Panc1 (cell line): ENCODE measurements around the gene EAPP. TPM values are rescaled to one million over a fixed set of nuclear protein-coding genes. Genes with fewer than 3 reads are reported as not detected.

Experiments used
- ATAC-seq: fragments of 200-7000 bp; cut with Tn5 transposase; 2 replicates; pipeline ENCODE4 v1.9.1; 2020; ENCODE audit warnings: mild to moderate bottlenecking, moderate library complexity
- BruUV-seq: library from RNA; stranded (reverse); fragments of 400-500 nt; replicated peaks from 2 replicates; lab custom pipeline; 2021; lab: Mats Ljungman, UMichigan
- CTCF ChIA-PET: fragments of 300-600 bp; sonication (Branson Sonifier 250); formaldehyde crosslinking; loops from one replicate; lab custom pipeline; 2022; ENCODE audit warnings: antibody characterized with exemption; lab: Charles Lee
- POLR2A ChIA-PET: fragments of 300-600 bp; sonication (Branson Sonifier 250); formaldehyde crosslinking; loops from one replicate; lab custom pipeline; 2022; ENCODE audit warnings: antibody characterized with exemption; lab: Charles Lee
- DNase-seq: peaks from one replicate; pipeline ENCODE4 v3.0.0-alpha.2; 2010; ENCODE audit warnings: low read depth, low spot score
- H3K27ac ChIP-seq: 2 replicates; pipeline ENCODE4 v1.5.1; 2011; ENCODE audit warnings: mild to moderate bottlenecking, low read length, inconsistent platforms
- H3K27me3 ChIP-seq: fragments of 200-500 bp; sonication (Bioruptor generic); 2 replicates; pipeline ENCODE4 v1.6.0; 2014; ENCODE audit warnings: low read length, inconsistent platforms; ENCODE audit not compliant: control insufficient read depth, insufficient read depth
- H3K36me3 ChIP-seq: fragments of 200-500 bp; sonication (Bioruptor generic); 2 replicates; pipeline ENCODE4 v1.5.1; 2014; ENCODE audit warnings: inconsistent platforms, mild to moderate bottlenecking, low read length, moderate library complexity; ENCODE audit not compliant: control insufficient read depth, insufficient read depth
- H3K4me1 ChIP-seq: 2 replicates; pipeline ENCODE4 v1.5.1; 2011; ENCODE audit warnings: inconsistent platforms, mild to moderate bottlenecking, low read length, moderate library complexity; ENCODE audit not compliant: control insufficient read depth, insufficient read depth
- H3K4me3 ChIP-seq, 2 experiments: 2 replicates each; pipeline ENCODE4 v1.5.1; 2011 to 2012; ENCODE audit warnings: low read depth in 2 of 2, low read length in 2 of 2, mild to moderate bottlenecking in 2 of 2, inconsistent platforms in 1 of 2, moderate library complexity in 1 of 2
- H3K9me3 ChIP-seq: fragments of 200-500 bp; sonication (Bioruptor generic); 2 replicates; pipeline ENCODE4 v1.5.1; 2014; ENCODE audit warnings: low read depth, mild to moderate bottlenecking, inconsistent platforms, low read length, moderate library complexity; ENCODE audit not compliant: control insufficient read depth, insufficient read depth
- POLR2AphosphoS5 ChIP-seq: IDR thresholded peaks from 2 replicates; pipeline ENCODE4 v1.6.1; 2012; ENCODE audit warnings: mild to moderate bottlenecking, low read depth, low read length, moderate library complexity
- SIN3A ChIP-seq: IDR thresholded peaks from 2 replicates; pipeline ENCODE4 v1.6.1; 2012; ENCODE audit warnings: low read depth, mild to moderate bottlenecking, low read length, moderate library complexity, borderline replicate concordance; ENCODE audit not compliant: insufficient read depth
- TCF7L2 ChIP-seq: IDR thresholded peaks from 2 replicates; pipeline ENCODE4 v1.6.1; 2011; ENCODE audit warnings: mild to moderate bottlenecking, low read depth, low read length, inconsistent platforms
- in situ Hi-C: cut with HindIII; loops from 2 replicates; pipeline ENCODE4 v1.10.0; 2016; ENCODE audit warnings: low sequenced_read_pairs, low pct_unique_long_range_greater_than_20kb
- intact Hi-C: fragments of 100-400 bp; cut with micrococcal nuclease; formaldehyde crosslinking; loops from one replicate; pipeline ENCODE4 v1.10.0; 2022; ENCODE audit not compliant: unreplicated experiment
- total RNA-seq: library from RNA; stranded (reverse); gene quantifications from one replicate; pipeline ENCODE4 v1.2.1, GENCODE V29; 2021; ENCODE audit not compliant: unreplicated experiment
- TF ChIP-seq, protein P1 (sequence below): fragments of 450-650 bp; IDR thresholded peaks from 2 replicates; pipeline ENCODE4 v1.5.1; 2017; ENCODE audit warnings: mild to moderate bottlenecking
- TF ChIP-seq, protein P2 (sequence below), 2 experiments: IDR thresholded peaks; 2 replicates each; pipeline ENCODE4 v1.6.1; 2011 to 2012; ENCODE audit warnings: low read depth in 2 of 2, control low read depth in 1 of 2, low read length in 1 of 2, mild to moderate bottlenecking in 1 of 2, moderate library complexity in 1 of 2; ENCODE audit not compliant: insufficient read depth in 1 of 2

The EAPP gene
- total RNA-seq, 1 experiment from 2014 or later: 16.6 TPM

DNA sequence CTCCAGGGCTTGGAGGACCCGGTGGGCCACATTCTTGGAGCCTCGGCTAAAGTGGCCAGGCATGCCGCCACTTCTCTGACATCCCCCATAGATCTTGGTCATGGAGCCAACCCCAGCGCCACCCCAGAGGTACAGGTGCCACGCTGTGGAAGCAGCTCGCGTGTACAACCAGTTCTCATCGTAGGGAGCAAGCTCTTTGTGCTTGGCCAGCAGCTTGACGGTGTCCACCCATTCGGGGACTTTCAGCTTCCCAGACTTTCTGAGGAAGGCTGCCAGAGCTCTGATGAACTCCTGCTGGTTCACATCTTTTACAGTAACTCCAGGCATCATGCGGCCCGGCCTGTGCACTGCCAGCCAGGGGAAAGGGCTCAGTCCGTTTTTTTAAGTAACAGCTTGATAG lies 29.3 kb upstream of the EAPP start:
- Histone ChIP-seq H3K27ac (no peak overlapping the region), H3K4me1 (no peaks in the 10 kb centered on the region), H3K36me3 (peaks cover 3% of the 10 kb centered on the region; the same call in 1 of the 2 replicates), H3K9me3 (no peaks in the 10 kb centered on the region), H3K4me3 (no peak overlapping the region), H3K27me3 (no peaks in the 10 kb centered on the region)
- CTCF ChIA-PET: interaction anchor here (0.7 kb wide), 1 partner anchor 1175 kb away, joined by 4 read pairs; no protein-coding TSS in a partner anchor
- POLR2A ChIA-PET: no interaction called here
- no peak for ATAC-seq
- BruUV-seq: no TSS peak
- in situ Hi-C loops: no loop called here
- TF ChIP-seq TCF7L2 (no peak), SIN3A (no peak), POLR2AphosphoS5 (no peak)
- TF ChIP-seq, protein P1, sequence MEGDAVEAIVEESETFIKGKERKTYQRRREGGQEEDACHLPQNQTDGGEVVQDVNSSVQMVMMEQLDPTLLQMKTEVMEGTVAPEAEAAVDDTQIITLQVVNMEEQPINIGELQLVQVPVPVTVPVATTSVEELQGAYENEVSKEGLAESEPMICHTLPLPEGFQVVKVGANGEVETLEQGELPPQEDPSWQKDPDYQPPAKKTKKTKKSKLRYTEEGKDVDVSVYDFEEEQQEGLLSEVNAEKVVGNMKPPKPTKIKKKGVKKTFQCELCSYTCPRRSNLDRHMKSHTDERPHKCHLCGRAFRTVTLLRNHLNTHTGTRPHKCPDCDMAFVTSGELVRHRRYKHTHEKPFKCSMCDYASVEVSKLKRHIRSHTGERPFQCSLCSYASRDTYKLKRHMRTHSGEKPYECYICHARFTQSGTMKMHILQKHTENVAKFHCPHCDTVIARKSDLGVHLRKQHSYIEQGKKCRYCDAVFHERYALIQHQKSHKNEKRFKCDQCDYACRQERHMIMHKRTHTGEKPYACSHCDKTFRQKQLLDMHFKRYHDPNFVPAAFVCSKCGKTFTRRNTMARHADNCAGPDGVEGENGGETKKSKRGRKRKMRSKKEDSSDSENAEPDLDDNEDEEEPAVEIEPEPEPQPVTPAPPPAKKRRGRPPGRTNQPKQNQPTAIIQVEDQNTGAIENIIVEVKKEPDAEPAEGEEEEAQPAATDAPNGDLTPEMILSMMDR: no peak
- TF ChIP-seq, protein P2, sequence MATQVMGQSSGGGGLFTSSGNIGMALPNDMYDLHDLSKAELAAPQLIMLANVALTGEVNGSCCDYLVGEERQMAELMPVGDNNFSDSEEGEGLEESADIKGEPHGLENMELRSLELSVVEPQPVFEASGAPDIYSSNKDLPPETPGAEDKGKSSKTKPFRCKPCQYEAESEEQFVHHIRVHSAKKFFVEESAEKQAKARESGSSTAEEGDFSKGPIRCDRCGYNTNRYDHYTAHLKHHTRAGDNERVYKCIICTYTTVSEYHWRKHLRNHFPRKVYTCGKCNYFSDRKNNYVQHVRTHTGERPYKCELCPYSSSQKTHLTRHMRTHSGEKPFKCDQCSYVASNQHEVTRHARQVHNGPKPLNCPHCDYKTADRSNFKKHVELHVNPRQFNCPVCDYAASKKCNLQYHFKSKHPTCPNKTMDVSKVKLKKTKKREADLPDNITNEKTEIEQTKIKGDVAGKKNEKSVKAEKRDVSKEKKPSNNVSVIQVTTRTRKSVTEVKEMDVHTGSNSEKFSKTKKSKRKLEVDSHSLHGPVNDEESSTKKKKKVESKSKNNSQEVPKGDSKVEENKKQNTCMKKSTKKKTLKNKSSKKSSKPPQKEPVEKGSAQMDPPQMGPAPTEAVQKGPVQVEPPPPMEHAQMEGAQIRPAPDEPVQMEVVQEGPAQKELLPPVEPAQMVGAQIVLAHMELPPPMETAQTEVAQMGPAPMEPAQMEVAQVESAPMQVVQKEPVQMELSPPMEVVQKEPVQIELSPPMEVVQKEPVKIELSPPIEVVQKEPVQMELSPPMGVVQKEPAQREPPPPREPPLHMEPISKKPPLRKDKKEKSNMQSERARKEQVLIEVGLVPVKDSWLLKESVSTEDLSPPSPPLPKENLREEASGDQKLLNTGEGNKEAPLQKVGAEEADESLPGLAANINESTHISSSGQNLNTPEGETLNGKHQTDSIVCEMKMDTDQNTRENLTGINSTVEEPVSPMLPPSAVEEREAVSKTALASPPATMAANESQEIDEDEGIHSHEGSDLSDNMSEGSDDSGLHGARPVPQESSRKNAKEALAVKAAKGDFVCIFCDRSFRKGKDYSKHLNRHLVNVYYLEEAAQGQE (IDR thresholded peaks at IDR 0.05; ENCODE audit: insufficient read depth in 1 of 2, low read depth in 2 of 2, low read length in 1 of 2): no peak
- intact Hi-C loops: no loop called here
- DNase-seq: no peak

DNA sequence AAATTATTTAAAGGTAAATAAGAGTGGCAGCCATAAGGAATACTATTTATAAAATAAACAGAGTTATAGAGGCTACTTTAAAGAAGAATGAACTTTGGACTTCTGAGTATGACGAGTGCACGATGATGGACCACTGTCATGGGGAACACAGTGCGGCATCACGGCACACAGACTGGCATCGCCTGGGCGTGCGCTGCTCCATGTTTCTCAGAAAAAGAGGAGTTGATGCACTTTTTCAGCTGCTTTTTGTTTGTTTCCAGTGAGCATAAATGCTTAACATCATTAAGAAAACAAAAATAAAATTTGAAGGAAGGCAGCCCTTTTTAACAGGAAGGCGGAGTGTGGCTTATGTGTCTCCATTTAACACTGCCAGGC lies 23.3 kb upstream of the EAPP start:
- in situ Hi-C loops: no loop called here
- CTCF ChIA-PET: no interaction called here
- peaks cover 5% of the 10 kb centered on the region for H3K36me3 ChIP-seq

More for the DNA sequence above, 23.3 kb upstream of the EAPP start:
- Histone ChIP-seq H3K27ac (no peak overlapping the region), H3K4me3 (no peak overlapping the region), H3K4me1 (no peaks in the 10 kb centered on the region), H3K9me3 (no peaks in the 10 kb centered on the region), H3K27me3 (no peaks in the 10 kb centered on the region)
- DNase-seq (no peak), ATAC-seq (no peak)
- TF ChIP-seq POLR2AphosphoS5: no peak
- TF ChIP-seq, protein P1: no peak
- TF ChIP-seq, protein P2 (IDR thresholded peaks at IDR 0.05; ENCODE audit: insufficient read depth in 1 of 2, low read depth in 2 of 2, low read length in 1 of 2): no peak
- no peak for TF ChIP-seq TCF7L2
- no peak for TF ChIP-seq SIN3A
- intact Hi-C loops: no loop called here
- no TSS peak for BruUV-seq
- POLR2A ChIA-PET: no interaction called here
